Kidney (tissue), 14 donors: ENCODE results near the gene UNC5A. TPM values are rescaled to one million over a fixed set of nuclear protein-coding genes. Genes with fewer than 3 reads are reported as not detected.

Source experiments
- DNase-seq, 5 donors: peaks; one replicate each; pipeline ENCODE4 v3.0.0-alpha.2; 2013 to 2020
- FAIRE-seq: peaks from 2 replicates; lab custom pipeline; 2012; peaks lifted over from hg19 to GRCh38; lab: Jason Lieb, UNC
- H3K27ac ChIP-seq, 2 donors: one replicate each; pipeline ENCODE4 v1.7.0; 2013; ENCODE audit warnings: low read depth in 2 of 2, low read length in 2 of 2, inconsistent platforms in 1 of 2
- H3K27me3 ChIP-seq: one replicate; pipeline ENCODE4 v1.7.1; 2013; ENCODE audit warnings: low read length, inconsistent platforms; ENCODE audit not compliant: control insufficient read depth, insufficient read depth
- H3K36me3 ChIP-seq, 3 donors: one replicate each; pipeline versions ENCODE4 v1.7.0 to v1.7.1; 2013; ENCODE audit warnings: low read length in 3 of 3, control low read depth in 1 of 3, inconsistent platforms in 1 of 3; ENCODE audit not compliant: insufficient read depth in 3 of 3, control insufficient read depth in 2 of 3
- H3K4me1 ChIP-seq, 3 donors: one replicate each; pipeline versions ENCODE4 v1.7.0 to v1.7.1; 2013; ENCODE audit warnings: low read length in 3 of 3, inconsistent platforms in 1 of 3, low read depth in 1 of 3; ENCODE audit not compliant: control insufficient read depth in 2 of 3, insufficient read depth in 2 of 3
- H3K4me3 ChIP-seq, 3 donors: one replicate each; pipeline versions ENCODE4 v1.7.0 to v1.8.1; 2013; ENCODE audit warnings: low read length in 3 of 3, control low read depth in 1 of 3, inconsistent platforms in 1 of 3
- H3K9ac ChIP-seq, 3 donors: one replicate each; pipeline versions ENCODE4 v1.7.0 to v1.7.1; 2013; ENCODE audit warnings: low read length in 3 of 3, control low read depth in 1 of 3, inconsistent platforms in 1 of 3
- H3K9me3 ChIP-seq, 3 donors: one replicate each; pipeline versions ENCODE4 v1.7.0 to v1.7.1; 2013; ENCODE audit warnings: low read length in 3 of 3, control low read depth in 1 of 3, inconsistent platforms in 1 of 3; ENCODE audit not compliant: control insufficient read depth in 2 of 3, insufficient read depth in 1 of 3
- intact Hi-C: fragments of 100-400 bp; cut with DNase I; formaldehyde crosslinking; loops from one replicate; pipeline ENCODE4 v1.11.1; 2022
- polyA plus RNA-seq: library from polyadenylated mRNA; stranded (reverse); fragments of 350-450 nt; fragmentation: Illumina TruSeq; extraction: RNeasy Lipid Tissue Mini Kit (QIAGEN cat#74804); gene quantifications from one replicate; pipeline ENCODE4 v1.2.3, GENCODE V29; 2014; ENCODE audit warnings: low read depth, low replicate concordance; ENCODE audit not compliant: insufficient read depth
- total RNA-seq: library from RNA; stranded (reverse); fragmentation: NEBNext Ultra II Directional; extraction: Animal tissue kit (Norgen Biotek cat#: 25700); gene quantifications from one replicate; pipeline ENCODE4 v1.2.1, GENCODE V29; 2021
- TF ChIP-seq, protein P1 (sequence below): IDR thresholded peaks from 3 replicates; pipeline ENCODE4 v1.5.1; 2012; ENCODE audit warnings: mild to moderate bottlenecking, moderate library complexity, borderline replicate concordance; ENCODE audit not compliant: insufficient read depth; ENCODE audit errors: extremely low read depth
- donor health status: control.
- donor health status: control.
- donor health status: control.
- donor health status: control.
- donor health status: control.
- donor health status: DM: yes; HTN: yes; CAD: no.
- donor health status: Normal renal cell carcinoma (clear cell type).

UNC5A gene
- total and polyA plus RNA-seq, 2 donors from 2014 or later = 1.5 TPM; not detected in 1

DNA sequence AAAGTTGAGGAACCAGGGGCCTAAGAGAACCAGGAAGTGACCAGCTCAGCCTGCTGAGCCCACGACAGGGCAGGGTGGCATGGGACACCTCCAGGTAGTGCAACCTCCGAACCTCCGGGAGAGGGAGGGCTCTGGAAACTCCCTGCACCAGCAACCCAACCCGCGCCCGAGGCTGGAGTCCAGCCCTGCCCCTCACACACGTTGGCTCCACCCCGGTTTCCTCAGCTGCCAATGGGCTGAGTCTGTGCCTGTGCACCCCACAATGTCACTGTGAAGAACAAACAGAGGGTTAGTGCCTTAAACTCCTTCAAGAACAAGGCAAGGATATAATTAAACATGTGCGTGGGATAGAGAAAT is 17.0 kb upstream of the UNC5A start:
- DNase-seq = no peak

DNA sequence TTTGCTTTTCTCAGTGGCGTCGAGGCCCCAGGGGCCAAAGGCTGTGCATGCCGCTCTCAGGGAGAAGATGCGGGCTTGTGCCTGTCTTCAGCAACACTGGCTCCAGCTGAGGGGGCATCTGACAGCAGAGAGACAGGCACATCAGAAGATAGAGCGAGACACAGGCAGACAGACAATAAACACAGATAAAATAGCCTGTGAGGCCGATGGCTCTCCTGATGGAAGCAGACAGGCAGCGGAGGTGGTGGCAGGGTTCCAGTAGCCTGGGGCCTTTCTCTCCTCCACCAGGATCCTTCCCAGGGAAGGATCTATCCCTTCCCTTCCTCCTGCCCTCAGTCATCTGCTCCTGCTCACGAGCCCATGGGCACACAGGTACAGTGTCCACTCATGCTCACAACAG is 16.6 kb upstream of the UNC5A start:
- intact Hi-C loops = no loop called here
- H3K36me3 ChIP-seq = no peaks in the 10 kb centered on the region
- no peak overlapping the region for H3K27ac ChIP-seq
- DNase-seq (no peak), FAIRE-seq (no peak)
- peaks cover 8% of the 10 kb centered on the region for H3K27me3 ChIP-seq
- H3K4me3 ChIP-seq = no peak overlapping the region
- H3K9me3 ChIP-seq = no peaks in the 10 kb centered on the region
- TF ChIP-seq, protein P1, sequence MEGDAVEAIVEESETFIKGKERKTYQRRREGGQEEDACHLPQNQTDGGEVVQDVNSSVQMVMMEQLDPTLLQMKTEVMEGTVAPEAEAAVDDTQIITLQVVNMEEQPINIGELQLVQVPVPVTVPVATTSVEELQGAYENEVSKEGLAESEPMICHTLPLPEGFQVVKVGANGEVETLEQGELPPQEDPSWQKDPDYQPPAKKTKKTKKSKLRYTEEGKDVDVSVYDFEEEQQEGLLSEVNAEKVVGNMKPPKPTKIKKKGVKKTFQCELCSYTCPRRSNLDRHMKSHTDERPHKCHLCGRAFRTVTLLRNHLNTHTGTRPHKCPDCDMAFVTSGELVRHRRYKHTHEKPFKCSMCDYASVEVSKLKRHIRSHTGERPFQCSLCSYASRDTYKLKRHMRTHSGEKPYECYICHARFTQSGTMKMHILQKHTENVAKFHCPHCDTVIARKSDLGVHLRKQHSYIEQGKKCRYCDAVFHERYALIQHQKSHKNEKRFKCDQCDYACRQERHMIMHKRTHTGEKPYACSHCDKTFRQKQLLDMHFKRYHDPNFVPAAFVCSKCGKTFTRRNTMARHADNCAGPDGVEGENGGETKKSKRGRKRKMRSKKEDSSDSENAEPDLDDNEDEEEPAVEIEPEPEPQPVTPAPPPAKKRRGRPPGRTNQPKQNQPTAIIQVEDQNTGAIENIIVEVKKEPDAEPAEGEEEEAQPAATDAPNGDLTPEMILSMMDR = no peak
- no peaks in the 10 kb centered on the region for H3K4me1 ChIP-seq
- H3K9ac ChIP-seq = no peak overlapping the region

More for the DNA sequence above, 17.0 kb upstream of the UNC5A start:
- TF ChIP-seq, protein P1 = no peak
- FAIRE-seq = no peak
- Histone ChIP-seq H3K36me3 (no peaks in the 10 kb centered on the region), H3K4me1 (no peaks in the 10 kb centered on the region), H3K27ac (no peak overlapping the region), H3K27me3 (peaks cover 8% of the 10 kb centered on the region), H3K9me3 (no peaks in the 10 kb centered on the region), H3K4me3 (no peak overlapping the region), H3K9ac (no peak overlapping the region)
- intact Hi-C loops = no loop called here

DNA sequence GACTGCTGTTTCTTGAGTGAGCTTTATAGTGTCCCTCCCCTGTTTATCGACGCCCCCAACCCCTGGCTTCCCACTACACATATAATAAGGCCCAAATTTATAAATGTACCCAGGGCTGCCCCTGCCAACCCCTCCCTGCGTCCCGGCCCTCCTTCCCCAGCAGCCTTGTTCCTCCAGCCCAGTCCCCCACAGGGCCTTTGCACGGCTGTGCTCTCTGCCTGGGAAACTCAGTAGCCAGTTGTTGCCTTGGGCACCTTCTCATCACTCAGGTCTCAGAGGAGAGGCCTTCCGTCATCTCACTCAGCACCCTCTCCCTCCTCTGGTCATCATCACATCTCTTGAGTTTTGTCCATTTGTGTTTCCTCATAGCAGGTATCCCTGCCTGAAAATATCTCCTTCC is 15.8 kb upstream of the UNC5A start:
- TF ChIP-seq, protein P1 = no peak
- intact Hi-C loops = no loop called here
- Histone ChIP-seq H3K27me3 (peaks cover 10% of the 10 kb centered on the region), H3K9me3 (no peaks in the 10 kb centered on the region), H3K36me3 (no peaks in the 10 kb centered on the region), H3K4me3 (no peak overlapping the region), H3K4me1 (no peaks in the 10 kb centered on the region), H3K27ac (no peak overlapping the region), H3K9ac (no peak overlapping the region)
- DNase-seq (no peak), FAIRE-seq (no peak)

DNA sequence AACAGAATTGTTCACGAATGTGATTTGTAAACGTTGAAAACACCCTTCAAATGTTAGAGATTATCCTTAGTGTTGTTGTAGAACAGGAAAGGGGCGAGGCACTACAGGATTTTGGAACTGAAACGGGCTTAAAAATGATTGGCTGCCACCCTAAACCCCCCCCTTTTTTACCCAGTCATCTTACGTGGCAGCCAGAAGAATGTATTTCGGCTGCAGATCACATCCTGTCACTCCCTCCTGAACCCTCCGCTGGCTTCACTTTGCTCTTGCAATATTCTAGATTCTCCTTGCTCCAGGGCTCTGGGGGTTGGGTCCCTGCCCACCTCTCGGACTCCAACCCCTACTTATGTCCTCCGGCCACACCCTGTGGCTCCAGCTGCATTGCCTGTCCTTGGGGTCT is 13.9 kb upstream of the UNC5A start:
- Histone ChIP-seq H3K9me3 (no peaks in the 10 kb centered on the region), H3K27me3 (peaks cover 11% of the 10 kb centered on the region), H3K4me1 (no peaks in the 10 kb centered on the region), H3K36me3 (no peaks in the 10 kb centered on the region), H3K4me3 (no peak overlapping the region), H3K9ac (no peak overlapping the region), H3K27ac (no peak overlapping the region)
- no peak for FAIRE-seq
- TF ChIP-seq, protein P1 = no peak
- intact Hi-C loops = no loop called here
- no peak for DNase-seq
